ENCODE measurements around the gene PC. TPM values are rescaled to one million over a fixed set of nuclear protein-coding genes. Genes with fewer than 3 reads are reported as not detected.
"Not testable (repeated sequence)": the region's sequence is repeated elsewhere in the genome, so short reads cannot be mapped to it uniquely, and the experiment has no call there.

The PC gene
- total and polyA plus RNA-seq, 2 donors (not counting 3 experiments of a cell fraction or from before 2014, with no cell fraction given) = 5.5 to 17.5 TPM

DNA sequence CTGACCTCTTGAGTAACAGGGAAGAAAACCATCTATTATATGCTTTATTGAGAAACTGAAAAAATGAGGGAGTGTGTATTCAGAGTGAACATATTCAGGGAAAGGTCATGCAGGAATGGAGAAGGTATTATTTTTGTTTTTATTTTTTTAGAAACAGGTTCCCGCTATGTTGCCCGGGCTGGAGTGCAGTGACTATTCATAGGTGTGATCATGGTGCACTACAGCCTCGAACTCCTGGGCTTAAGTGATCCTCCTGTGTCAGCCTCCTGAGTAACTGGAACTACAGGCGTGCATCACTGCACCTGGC, 123.7 kb downstream of the PC start:
- CTCF ChIA-PET = interaction anchor here (0.7 to 3.3 kb wide), 19 partner anchors 9 to 343 kb away, joined by 3 to 30 read pairs (median 5); partner anchors contain the start of genes C11orf86, RBM4B and RCE1
- dilution Hi-C loops (cut with MboI; ENCODE audit: extremely low pct_ligation_motif_present, low sequenced_read_pairs) (no loop called here), intact Hi-C loops (cut with micrococcal nuclease) (loop anchor here (1.0 to 5.0 kb wide), 3 partner anchors 140 to 157 kb away; partner anchors contain the start of gene RBM4B)
- POLR2A ChIA-PET = interaction anchor here (0.6 kb wide), 1 partner anchor 215 kb away, joined by 4 read pairs; no protein-coding TSS in a partner anchor
- H4K20me1 ChIP-seq (replicated peaks; ENCODE audit: control insufficient read depth, extremely low read depth, insufficient read depth, low read length) = no peaks in the 10 kb centered on the region
- H3K4me1 ChIP-seq (ENCODE audit: control insufficient read depth, extremely low read depth, insufficient read depth, low read length) = peaks cover 4% of the 10 kb centered on the region
- no peak overlapping the region for H3K4me3 ChIP-seq (replicated peaks in 1 of 3; ENCODE audit: insufficient read depth in 1 of 3, low read depth in 1 of 3, low read length in 3 of 3)
- FAIRE-seq (no peak), DNase-seq (ENCODE audit: low read depth, low spot score) (no peak)
- no peaks in the 10 kb centered on the region for H3K79me2 ChIP-seq (ENCODE audit: control insufficient read depth, insufficient read depth, low read length)
- no peaks in the 10 kb centered on the region for H3K9me1 ChIP-seq (replicated peaks; ENCODE audit: control insufficient read depth, extremely low read depth, insufficient read depth, low read length)
- H2AFZ ChIP-seq (ENCODE audit: low read depth, low read length) = no peak overlapping the region
- BruUV-seq (replicated peaks) = no TSS peak
- peak; percentile 5 for TF ChIP-seq POLR2AphosphoS5 (IDR thresholded peaks at IDR 0.05; ENCODE audit: insufficient read depth, low read depth, low read length)
- TF ChIP-seq JUN (IDR thresholded peaks at IDR 0.05; ENCODE audit: borderline replicate concordance, insufficient read depth, insufficient read length, low read depth) = no peak
- H3K36me3 ChIP-seq (ENCODE audit: control insufficient read depth in 2 of 2, extremely low read depth in 1 of 2, insufficient read depth in 2 of 2, low read length in 2 of 2) = peaks cover 0 to 3% of the 10 kb centered on the region in 2 experiments
- H3K9me3 ChIP-seq (replicated peaks; ENCODE audit: control insufficient read depth, insufficient read depth, low read length) = no peaks in the 10 kb centered on the region
- no peak overlapping the region for H3K27ac ChIP-seq (ENCODE audit: insufficient read depth, low read depth, low read length)
- H3K4me2 ChIP-seq (ENCODE audit: insufficient read depth, low read length) = no peak overlapping the region
- no peaks in the 10 kb centered on the region for H3K27me3 ChIP-seq (ENCODE audit: control insufficient read depth in 2 of 2, insufficient read depth in 2 of 2, low read length in 2 of 2)
- no peak overlapping the region for H3K9ac ChIP-seq (replicated peaks; ENCODE audit: extremely low read depth, insufficient read depth, low read length)

DNA sequence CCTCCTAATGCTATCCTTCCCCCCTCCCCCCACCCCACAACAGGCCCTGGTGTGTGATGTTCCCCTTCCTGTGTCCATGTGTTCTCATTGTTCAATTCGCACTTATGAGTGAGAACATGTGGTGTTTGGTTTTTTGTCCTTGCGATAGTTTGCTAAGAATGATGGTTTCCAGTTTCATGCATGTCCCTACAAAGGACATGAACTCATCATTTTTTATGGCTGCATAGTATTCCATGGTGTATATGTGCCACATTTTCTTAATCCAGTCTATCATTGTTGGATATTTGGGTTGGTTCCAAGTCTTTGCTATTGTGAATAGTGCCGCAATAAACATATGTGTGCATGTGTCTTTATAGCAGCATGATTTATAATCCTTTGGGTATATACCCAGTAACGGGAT, 133.6 kb downstream of the PC start:
- FAIRE-seq; H3K36me3 ChIP-seq (ENCODE audit: control insufficient read depth in 2 of 2, extremely low read depth in 1 of 2, insufficient read depth in 2 of 2, low read length in 2 of 2); H3K9ac ChIP-seq (replicated peaks; ENCODE audit: extremely low read depth, insufficient read depth, low read length); dilution Hi-C loops (cut with MboI; ENCODE audit: extremely low pct_ligation_motif_present, low sequenced_read_pairs); H3K27ac ChIP-seq (ENCODE audit: insufficient read depth, low read depth, low read length); BruUV-seq (replicated peaks); H3K4me3 ChIP-seq (replicated peaks in 1 of 3; ENCODE audit: insufficient read depth in 1 of 3, low read depth in 1 of 3, low read length in 3 of 3); H4K20me1 ChIP-seq (replicated peaks; ENCODE audit: control insufficient read depth, extremely low read depth, insufficient read depth, low read length); CTCF ChIA-PET; H3K9me1 ChIP-seq (replicated peaks; ENCODE audit: control insufficient read depth, extremely low read depth, insufficient read depth, low read length); H3K4me1 ChIP-seq (ENCODE audit: control insufficient read depth, extremely low read depth, insufficient read depth, low read length); H2AFZ ChIP-seq (ENCODE audit: low read depth, low read length); H3K79me2 ChIP-seq (ENCODE audit: control insufficient read depth, insufficient read depth, low read length); H3K4me2 ChIP-seq (ENCODE audit: insufficient read depth, low read length); H3K9me3 ChIP-seq (replicated peaks; ENCODE audit: control insufficient read depth, insufficient read depth, low read length); intact Hi-C loops (cut with micrococcal nuclease); POLR2A ChIA-PET; H3K27me3 ChIP-seq (ENCODE audit: control insufficient read depth in 2 of 2, insufficient read depth in 2 of 2, low read length in 2 of 2); DNase-seq (ENCODE audit: low read depth, low spot score): not testable (repeated sequence)

Measured in endothelial cell of umbilical vein (primary cell).